Left ventricle myocardium inferior (tissue), 1 donor: Measurements from ENCODE around the gene SCN2A. TPM values are rescaled to one million over a fixed set of nuclear protein-coding genes. Genes with fewer than 3 reads are reported as not detected.

Experiments
- DNase-seq: peaks from one replicate; pipeline ENCODE4 v3.0.0-alpha.2; 2020
- H3K27ac ChIP-seq: fragments of 200-600 bp; replicated peaks from 2 replicates; pipeline ENCODE4 v1.8.0; 2021
- H3K27me3 ChIP-seq: fragments of 200-600 bp; 2 replicates; pipeline ENCODE4 v1.8.0; 2021; ENCODE audit warnings: low read depth
- H3K36me3 ChIP-seq: fragments of 200-600 bp; 2 replicates; pipeline ENCODE4 v1.8.0; 2021
- H3K4me1 ChIP-seq: fragments of 200-600 bp; 2 replicates; pipeline ENCODE4 v1.8.0; 2021
- H3K4me3 ChIP-seq: fragments of 200-600 bp; 2 replicates; pipeline ENCODE4 v1.8.0; 2021; ENCODE audit warnings: mild to moderate bottlenecking, moderate library complexity
- H3K9me3 ChIP-seq: fragments of 200-600 bp; replicated peaks from 2 replicates; pipeline ENCODE4 v1.8.0; 2021
- intact Hi-C: fragments of 100-400 bp; cut with micrococcal nuclease; formaldehyde crosslinking; loops from one replicate; pipeline ENCODE4 v1.11.0; 2022
- long read RNA-seq: library from polyadenylated mRNA; unstranded; transcript quantifications from one replicate; pipeline ENCODE4 v2.0.0, GENCODE V29; 2021
- total RNA-seq: library from RNA; stranded (reverse); fragmentation: NEBNext Ultra II Directional; extraction: Animal tissue kit (Norgen Biotek cat#: 25700); gene quantifications from one replicate; pipeline ENCODE4 v1.2.1, GENCODE V29; 2021
- TF ChIP-seq, protein P1 (sequence below): fragments of 200-600 bp; IDR thresholded peaks from 2 replicates; pipeline ENCODE4 v1.8.0; 2021; ENCODE audit warnings: antibody characterized with exemption, mild to moderate bottlenecking, borderline replicate concordance
- donor health status: DM: no; HTN: yes; CAD: no; lungs with severe emphysema.

Gene SCN2A
- 0.08 TPM for total RNA-seq
- long read RNA-seq: 0 reads

GRCh38 chr2:165239230-165239629 lies at the start of gene SCN2A:
TSS of gene SCN2A (plus strand) at chr2:165239414. CDS start at chr2:165295824, 56,410 bp downstream.
- Histone ChIP-seq H3K4me3 (no peak within 1 kb of the TSS), H3K27me3 (peaks cover 5% of the 10 kb centered on the region), H3K9me3 (no peaks in the 10 kb centered on the region), H3K4me1 (no peaks in the 10 kb centered on the region), H3K36me3 (no peaks in the 10 kb centered on the region), H3K27ac (no peak within 1 kb of the TSS)
- DNase-seq: no peak
- TF ChIP-seq, protein P1, sequence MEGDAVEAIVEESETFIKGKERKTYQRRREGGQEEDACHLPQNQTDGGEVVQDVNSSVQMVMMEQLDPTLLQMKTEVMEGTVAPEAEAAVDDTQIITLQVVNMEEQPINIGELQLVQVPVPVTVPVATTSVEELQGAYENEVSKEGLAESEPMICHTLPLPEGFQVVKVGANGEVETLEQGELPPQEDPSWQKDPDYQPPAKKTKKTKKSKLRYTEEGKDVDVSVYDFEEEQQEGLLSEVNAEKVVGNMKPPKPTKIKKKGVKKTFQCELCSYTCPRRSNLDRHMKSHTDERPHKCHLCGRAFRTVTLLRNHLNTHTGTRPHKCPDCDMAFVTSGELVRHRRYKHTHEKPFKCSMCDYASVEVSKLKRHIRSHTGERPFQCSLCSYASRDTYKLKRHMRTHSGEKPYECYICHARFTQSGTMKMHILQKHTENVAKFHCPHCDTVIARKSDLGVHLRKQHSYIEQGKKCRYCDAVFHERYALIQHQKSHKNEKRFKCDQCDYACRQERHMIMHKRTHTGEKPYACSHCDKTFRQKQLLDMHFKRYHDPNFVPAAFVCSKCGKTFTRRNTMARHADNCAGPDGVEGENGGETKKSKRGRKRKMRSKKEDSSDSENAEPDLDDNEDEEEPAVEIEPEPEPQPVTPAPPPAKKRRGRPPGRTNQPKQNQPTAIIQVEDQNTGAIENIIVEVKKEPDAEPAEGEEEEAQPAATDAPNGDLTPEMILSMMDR: peak; percentile 78
- intact Hi-C loops: loop anchor here (10.0 kb wide), 1 partner anchor 56 kb away; no protein-coding TSS in a partner anchor

DNA sequence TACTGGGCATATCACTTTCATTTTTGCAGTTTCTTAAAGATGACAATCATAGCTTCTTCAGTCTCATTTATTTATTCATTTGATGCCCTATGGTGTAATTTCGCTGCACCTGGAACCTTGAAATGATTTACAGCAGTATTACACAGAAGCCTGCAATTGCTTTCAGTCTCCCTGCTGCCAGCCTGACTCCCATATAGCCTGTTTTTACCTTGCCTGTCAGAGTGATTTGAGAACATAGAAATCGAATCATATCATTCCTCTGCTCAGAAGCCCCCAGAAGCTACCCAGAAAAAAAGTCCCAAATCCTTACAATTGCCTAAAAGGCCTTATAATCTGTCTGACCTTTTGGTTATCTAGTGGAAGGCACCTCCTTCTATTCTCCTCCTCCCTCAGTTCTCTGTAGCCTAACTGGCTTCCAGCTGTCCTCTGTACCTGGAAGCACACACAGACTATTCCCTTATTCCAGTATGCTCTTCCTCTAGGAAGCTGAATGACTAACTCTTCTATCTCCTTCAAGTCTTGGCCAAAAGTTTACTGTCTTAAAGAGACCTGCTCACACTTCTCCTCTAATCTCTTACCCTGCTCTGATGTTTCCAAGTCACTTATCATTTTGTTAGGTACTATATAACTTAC lies 48.0 kb upstream of the SCN2A start:
- TF ChIP-seq, protein P1: no peak
- intact Hi-C loops: no loop called here
- H3K9me3 ChIP-seq: no peaks in the 10 kb centered on the region
- no peak overlapping the region for H3K27ac ChIP-seq
- H3K36me3 ChIP-seq: no peaks in the 10 kb centered on the region
- no peaks in the 10 kb centered on the region for H3K4me1 ChIP-seq
- peaks cover 2% of the 10 kb centered on the region for H3K27me3 ChIP-seq
- H3K4me3 ChIP-seq: no peak overlapping the region
- DNase-seq: no peak

GRCh38 chr2:165192729-165193128 lies 46.5 kb upstream of the SCN2A start:
- Histone ChIP-seq H3K4me3 (no peak overlapping the region), H3K4me1 (no peaks in the 10 kb centered on the region), H3K36me3 (no peaks in the 10 kb centered on the region), H3K27me3 (no peaks in the 10 kb centered on the region), H3K27ac (no peak overlapping the region), H3K9me3 (no peaks in the 10 kb centered on the region)
- DNase-seq: no peak
- TF ChIP-seq, protein P1: no peak
- intact Hi-C loops: no loop called here

GRCh38 chr2:165193178-165193777 lies 45.9 kb upstream of the SCN2A start:
- TF ChIP-seq, protein P1: no peak
- Histone ChIP-seq H3K4me1 (no peaks in the 10 kb centered on the region), H3K36me3 (no peaks in the 10 kb centered on the region), H3K27me3 (no peaks in the 10 kb centered on the region), H3K9me3 (no peaks in the 10 kb centered on the region), H3K4me3 (no peak overlapping the region), H3K27ac (no peak overlapping the region)
- intact Hi-C loops: no loop called here
- no peak for DNase-seq

- intact Hi-C loops: no loop called here
- Histone ChIP-seq H3K27ac (no peak overlapping the region), H3K9me3 (no peaks in the 10 kb centered on the region), H3K27me3 (no peaks in the 10 kb centered on the region), H3K36me3 (no peaks in the 10 kb centered on the region), H3K4me3 (no peak overlapping the region), H3K4me1 (no peaks in the 10 kb centered on the region)
- no peak for DNase-seq
- TF ChIP-seq, protein P1: no peak
Observed at GRCh38 chr2:165196411-165196810, 42.8 kb upstream of the SCN2A start.
